BJ (cell line): ENCODE measurements around the gene PRR16. TPM values are rescaled to one million over a fixed set of nuclear protein-coding genes. Genes with fewer than 3 reads are reported as not detected.

Experiments
- CTCF ChIA-PET: fragments of 350-600 bp; formaldehyde crosslinking; extraction: SDS; loops from one replicate; lab custom pipeline; 2021; ENCODE audit warnings: antibody characterized with exemption, inconsistent platforms; lab: Yijun Ruan, JAX
- POLR2A ChIA-PET: fragments of 300-600 bp; sonication (Branson Sonifier 250); formaldehyde crosslinking; extraction: SDS; loops from one replicate; lab custom pipeline; 2021; ENCODE audit warnings: antibody characterized with exemption; lab: Charles Lee
- DNase-seq: peaks from one replicate; pipeline ENCODE4 v3.0.0-alpha.2; 2011; ENCODE audit warnings: low read depth
- H3K27me3 ChIP-seq: 2 replicates; pipeline ENCODE4 v1.6.0; 2011; ENCODE audit warnings: low read length; ENCODE audit not compliant: control insufficient read depth, insufficient read depth
- H3K36me3 ChIP-seq: 2 replicates; pipeline ENCODE4 v1.5.1; 2011; ENCODE audit warnings: low read length; ENCODE audit not compliant: control insufficient read depth, insufficient read depth
- H3K4me3 ChIP-seq: 2 replicates; pipeline ENCODE4 v1.5.1; 2011; ENCODE audit warnings: low read depth, mild to moderate bottlenecking, control low read depth, low read length
- CTCF ChIP-seq: IDR thresholded peaks from 2 replicates; pipeline ENCODE4 v1.5.1; 2011; ENCODE audit warnings: low read depth, mild to moderate bottlenecking, control low read depth, inconsistent platforms, low read length, moderate library complexity; ENCODE audit not compliant: insufficient read depth
- polyA plus RNA-seq: library from polyadenylated mRNA; depleted of rRNA; stranded (reverse); fragments of >200 nt; gene quantifications from 2 replicates; pipeline ENCODE4 v1.2.3, GENCODE V29; 2011

Gene PRR16
- polyA plus RNA-seq, 1 experiment, result 48.7 TPM

GRCh38 chr5:120512068-120512467 lies 48.0 kb downstream of the PRR16 start:
- DNase-seq, result no peak
- ChIA-PET POLR2A (no interaction called here), CTCF (no interaction called here)
- TF ChIP-seq CTCF, result no peak
- Histone ChIP-seq H3K36me3 (no peaks in the 10 kb centered on the region), H3K27me3 (no peaks in the 10 kb centered on the region), H3K4me3 (no peak overlapping the region)

DNA sequence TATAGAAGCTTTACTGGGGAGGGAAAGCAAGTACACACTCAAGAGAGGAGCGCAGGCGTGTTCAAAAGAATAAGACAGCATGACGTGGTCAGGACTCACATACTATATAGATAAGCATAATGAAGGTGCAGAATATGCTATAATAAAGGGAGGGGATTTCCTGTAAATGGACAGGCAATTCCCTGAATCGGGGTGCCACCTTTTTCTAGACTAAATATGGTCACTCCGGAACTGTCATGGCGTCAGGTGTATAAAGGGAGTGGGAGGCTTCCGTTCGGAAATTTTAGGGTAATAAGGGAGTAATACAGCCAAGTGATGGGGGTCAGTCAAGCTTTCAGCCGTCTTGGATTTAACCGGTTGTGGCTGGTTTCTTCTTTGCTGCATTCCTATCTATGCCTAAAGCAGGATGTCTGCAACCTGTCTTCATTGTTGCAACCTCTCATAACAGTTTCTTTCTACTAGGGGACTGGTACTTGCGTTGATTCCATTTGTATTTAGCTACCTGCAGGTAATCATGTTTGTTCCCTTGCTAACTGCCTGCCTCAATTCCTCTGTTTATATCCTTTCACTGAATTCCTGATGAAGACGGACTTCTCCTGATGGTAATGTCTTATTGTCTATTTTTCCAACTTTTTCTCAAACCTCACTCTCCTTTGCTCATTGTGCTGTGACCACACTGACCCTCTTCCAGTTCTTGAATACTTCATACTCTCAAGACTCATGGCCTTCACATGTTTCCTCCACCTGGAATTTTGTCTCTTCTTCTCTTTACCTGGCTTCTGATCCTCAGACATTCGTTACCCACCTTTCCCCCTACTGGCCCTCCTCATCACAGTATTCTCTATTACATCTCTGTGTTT lies 48.9 kb downstream of the PRR16 start:
- no peak for DNase-seq
- ChIA-PET POLR2A (no interaction called here), CTCF (no interaction called here)
- no peak overlapping the region for H3K4me3 ChIP-seq
- TF ChIP-seq CTCF, result no peak
- no peaks in the 10 kb centered on the region for H3K27me3 ChIP-seq
- no peaks in the 10 kb centered on the region for H3K36me3 ChIP-seq

DNA sequence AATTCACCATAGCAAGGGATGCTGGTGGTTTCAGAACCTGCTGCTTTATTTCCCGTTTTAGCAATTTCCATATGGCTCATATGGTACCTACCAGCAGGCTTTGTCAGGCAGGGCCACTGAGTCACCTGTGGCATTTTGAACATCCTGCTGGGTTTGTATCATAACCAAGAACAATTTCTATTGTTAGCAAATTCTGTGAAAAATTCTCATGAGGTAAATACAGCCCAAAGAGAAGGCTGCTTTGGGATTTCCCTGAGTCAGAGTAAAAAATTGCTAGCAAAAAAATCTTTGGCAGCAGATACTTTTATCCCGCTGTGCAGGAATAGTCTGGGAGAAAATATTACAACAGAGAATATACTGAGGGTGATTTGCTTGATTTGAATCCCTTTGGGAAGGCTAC lies 52.7 kb downstream of the PRR16 start:
- ChIA-PET CTCF (no interaction called here), POLR2A (no interaction called here)
- Histone ChIP-seq H3K27me3 (no peaks in the 10 kb centered on the region), H3K36me3 (no peaks in the 10 kb centered on the region), H3K4me3 (no peak overlapping the region)
- no peak for DNase-seq
- TF ChIP-seq CTCF, result no peak

- POLR2A ChIA-PET, result no interaction called here
These were observed 53.6 kb downstream of the PRR16 start for GRCh38 chr5:120517607-120518252.

More at GRCh38 chr5:120517607-120518252, 53.6 kb downstream of the PRR16 start:
- Histone ChIP-seq H3K4me3 (no peak overlapping the region), H3K27me3 (no peaks in the 10 kb centered on the region), H3K36me3 (no peaks in the 10 kb centered on the region)
- TF ChIP-seq CTCF, result no peak
- DNase-seq, result no peak
- CTCF ChIA-PET, result no interaction called here
